Activated CD4-positive, alpha-beta T cell treated with anti-CD3 and anti-CD28 coated beads, Interleukin-2, Interleukin-4, amounts not matched to agents 100 ng/mL and 50 ng/mL, durations not matched to agents 16 hours and 8 hours (primary cell): ENCODE measurements around the gene RAPGEF1.
"Not testable (repeated sequence)": the region's sequence is repeated elsewhere in the genome, so short reads cannot be mapped to it uniquely, and the experiment has no call there.

ENCODE experiments used
- DNase-seq: peaks from one replicate; pipeline ENCODE4 v3.0.0-alpha.2; 2020; ENCODE audit warnings: low spot score

Gene RAPGEF1

GRCh38 chr9:131557855-131558548, 181.9 kb downstream of the RAPGEF1 start:
- no peak for DNase-seq

DNA sequence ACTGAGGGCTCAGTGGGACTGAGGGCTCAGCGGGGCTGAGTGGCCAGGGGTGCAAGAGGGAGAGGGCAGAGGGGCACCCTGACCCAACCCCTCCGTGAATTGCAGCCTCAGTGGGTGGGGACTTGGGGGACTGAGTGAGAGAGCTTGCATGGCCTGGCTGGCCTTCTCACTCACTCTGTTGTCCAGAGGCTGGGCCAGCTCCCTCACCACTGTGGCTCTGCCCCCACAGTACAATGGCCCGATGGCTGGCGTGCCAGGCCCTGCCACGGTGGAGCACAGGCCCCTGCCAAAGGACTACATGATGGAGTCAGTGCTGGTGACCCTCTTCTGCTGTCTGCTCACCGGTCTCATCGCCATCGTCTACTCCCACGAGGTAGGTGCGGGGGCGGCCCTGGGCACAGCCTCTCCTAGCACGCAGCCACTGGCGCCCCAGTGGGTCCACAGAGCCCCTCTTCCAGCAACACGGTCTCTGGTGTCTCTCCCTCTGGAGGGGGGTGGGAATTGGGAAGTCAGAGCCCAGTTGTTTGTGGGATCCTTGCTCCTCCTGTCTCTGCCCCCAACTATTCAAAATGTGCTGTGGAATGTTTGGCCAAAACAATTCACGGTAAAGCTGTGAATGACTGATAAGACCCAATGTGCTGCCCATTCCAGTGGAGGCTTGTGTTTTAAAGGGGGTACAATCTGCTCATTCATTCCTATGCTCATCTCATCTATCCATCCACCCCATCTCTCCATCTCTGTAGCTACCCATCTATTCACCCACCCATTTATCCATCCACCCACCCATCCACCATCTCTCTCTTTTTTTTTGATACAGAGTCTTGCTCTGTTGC, 183.8 kb downstream of the RAPGEF1 start:
- no peak for DNase-seq

GRCh38 chr9:131554843-131555351, 185.0 kb downstream of the RAPGEF1 start:
- DNase-seq, result no peak

DNA sequence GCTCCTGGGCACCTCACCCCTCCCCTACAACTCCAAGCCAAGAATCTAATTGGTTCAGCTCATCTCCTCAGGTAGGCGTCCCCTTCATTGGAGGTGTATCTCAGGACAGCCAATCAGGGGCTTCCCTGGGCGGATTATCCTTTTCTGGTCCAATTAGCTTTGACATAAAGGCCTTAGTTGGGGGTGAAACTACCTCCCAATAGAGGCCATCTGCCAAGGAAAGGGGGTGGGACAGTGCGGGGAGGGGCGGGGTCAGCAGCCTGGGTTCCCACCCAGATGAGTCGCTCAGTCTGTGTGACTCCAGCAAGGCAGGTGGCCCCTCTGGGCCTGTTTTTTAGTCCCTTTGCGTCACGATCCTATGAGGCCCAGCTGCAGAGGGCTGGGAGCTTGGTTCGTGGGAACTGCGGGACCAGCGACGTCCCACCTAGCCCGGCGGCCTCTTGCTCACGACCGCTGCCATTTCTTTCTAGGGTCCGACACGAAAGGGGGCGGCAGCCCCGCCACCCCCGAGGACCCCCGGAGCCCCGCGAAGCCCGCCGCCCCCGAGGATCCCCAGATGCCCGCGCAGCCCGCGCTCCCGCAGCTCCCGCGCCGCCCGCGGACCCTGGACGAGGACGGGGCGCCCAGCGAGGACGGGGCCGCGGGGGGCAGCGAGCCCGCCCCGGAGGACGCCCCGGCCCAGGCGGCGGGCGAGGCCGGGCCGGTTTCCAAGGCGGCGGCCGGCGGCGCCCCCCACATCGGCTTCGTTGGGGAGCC, 185.6 kb downstream of the RAPGEF1 start:
- no peak for DNase-seq

DNA sequence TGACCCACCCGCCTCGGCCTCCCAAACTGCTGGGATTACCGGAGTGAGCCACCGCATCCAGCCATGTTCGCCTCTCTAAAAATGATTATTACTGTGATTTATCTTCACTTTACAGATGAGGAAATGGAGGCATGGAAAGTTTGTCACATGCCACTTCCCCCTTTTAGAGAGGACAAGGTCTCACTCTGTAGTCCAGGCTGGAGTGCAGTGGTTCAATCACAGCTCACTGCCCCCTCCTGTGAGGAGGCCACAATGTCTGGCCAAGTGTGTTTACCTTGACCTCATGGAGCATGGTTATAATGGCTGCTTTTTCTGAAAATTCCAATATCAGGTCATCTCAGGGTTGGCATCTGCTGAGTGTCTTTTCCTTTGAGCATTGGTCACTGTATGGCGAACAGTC, 187.8 kb downstream of the RAPGEF1 start:
- no peak for DNase-seq

- DNase-seq, result not testable (repeated sequence)
Observed at GRCh38 chr9:131550465-131550864, 189.4 kb downstream of the RAPGEF1 start.

DNA sequence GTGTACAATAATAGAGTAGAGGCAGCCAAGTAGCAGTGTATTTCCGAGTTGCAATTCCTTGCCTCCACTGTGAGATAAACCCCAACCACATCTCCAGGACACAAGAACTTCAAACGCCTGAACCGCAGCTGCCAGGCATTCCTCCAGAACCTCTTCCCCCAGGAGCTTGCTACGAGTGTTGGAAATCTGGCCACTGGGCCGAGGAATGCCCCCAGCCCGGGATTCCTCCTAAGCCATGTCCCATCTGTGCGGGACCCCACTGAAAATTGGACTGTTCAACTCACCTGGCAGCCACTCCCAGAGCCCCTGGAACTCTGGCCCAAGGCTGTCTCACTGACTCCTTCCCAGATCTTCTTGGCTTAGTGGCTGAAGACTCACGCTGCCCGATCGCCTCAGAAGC, 190.7 kb downstream of the RAPGEF1 start:
- DNase-seq, result not testable (repeated sequence)

DNA sequence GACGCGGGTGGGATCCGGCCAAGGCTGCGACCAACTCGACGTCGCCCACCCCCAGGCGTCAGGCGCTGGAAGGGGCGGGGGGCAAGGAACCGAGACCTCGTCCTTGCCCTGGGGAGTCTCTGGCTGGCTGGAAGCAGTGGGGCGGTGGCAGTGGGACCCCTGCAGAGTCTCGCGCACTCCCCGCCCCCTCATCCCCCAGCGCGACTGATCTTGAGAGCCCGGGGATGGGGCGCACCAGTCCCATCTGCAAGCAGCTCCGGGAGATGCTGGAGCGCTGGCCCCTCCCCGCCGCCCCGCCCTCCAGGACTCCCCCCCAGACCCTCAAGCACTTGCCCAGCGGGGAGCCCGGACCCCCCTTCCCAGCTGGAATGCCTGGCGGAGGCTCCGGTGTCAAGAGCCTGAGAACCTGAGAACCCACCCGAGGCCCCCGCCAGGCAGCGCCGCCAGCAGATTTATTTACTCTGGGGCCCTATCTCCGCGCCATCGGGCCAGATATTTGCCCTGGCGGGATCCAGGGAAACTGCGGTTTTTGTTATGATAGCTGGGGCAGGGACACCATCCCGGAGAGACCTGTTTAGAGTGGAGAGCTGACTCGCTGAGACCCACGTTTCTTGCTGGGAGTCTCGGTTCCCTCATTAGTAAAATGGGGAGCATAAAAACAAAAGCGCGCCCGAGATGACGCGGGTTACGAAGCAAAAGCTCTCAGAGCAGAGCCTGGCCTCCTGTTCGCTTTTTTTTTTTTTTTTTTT, 193.4 kb downstream of the RAPGEF1 start:
- DNase-seq, result no peak

- DNase-seq, result no peak
Observed at GRCh38 chr9:131545786-131546335, 194.0 kb downstream of the RAPGEF1 start.

- no peak for DNase-seq
Observed at GRCh38 chr9:131545003-131545785, 194.7 kb downstream of the RAPGEF1 start, which contains the start of gene PRRT1B. TSS of gene PRRT1B (plus strand) at chr9:131545523. CDS start at chr9:131545616, 93 bp downstream.

- DNase-seq, result no peak
Observed at GRCh38 chr9:131543141-131543540, 196.7 kb downstream of the RAPGEF1 start.

GRCh38 chr9:131539223-131539923, 200.5 kb downstream of the RAPGEF1 start:
- no peak for DNase-seq

DNA sequence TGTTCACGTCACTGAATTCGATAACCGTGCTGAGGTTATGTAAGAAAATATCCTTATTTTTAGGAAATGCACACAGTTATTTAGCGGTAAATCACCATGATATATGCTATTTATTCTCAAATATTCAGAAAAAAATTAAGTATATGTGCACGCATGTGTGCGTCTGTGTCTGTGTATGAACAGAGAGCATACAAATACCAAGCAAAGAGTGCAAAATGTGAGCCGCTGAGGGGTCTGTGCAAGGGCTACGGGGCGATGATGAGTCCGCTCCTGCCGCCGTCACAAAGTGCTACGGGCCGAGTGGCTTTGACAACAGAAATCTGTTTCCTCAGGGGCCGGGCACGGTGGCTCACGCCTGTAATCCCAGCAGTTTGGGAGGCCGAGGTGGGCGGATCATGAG, 201.9 kb downstream of the RAPGEF1 start:
- DNase-seq, result no peak

GRCh38 chr9:131534721-131535237, 205.1 kb downstream of the RAPGEF1 start:
- no peak for DNase-seq

DNA sequence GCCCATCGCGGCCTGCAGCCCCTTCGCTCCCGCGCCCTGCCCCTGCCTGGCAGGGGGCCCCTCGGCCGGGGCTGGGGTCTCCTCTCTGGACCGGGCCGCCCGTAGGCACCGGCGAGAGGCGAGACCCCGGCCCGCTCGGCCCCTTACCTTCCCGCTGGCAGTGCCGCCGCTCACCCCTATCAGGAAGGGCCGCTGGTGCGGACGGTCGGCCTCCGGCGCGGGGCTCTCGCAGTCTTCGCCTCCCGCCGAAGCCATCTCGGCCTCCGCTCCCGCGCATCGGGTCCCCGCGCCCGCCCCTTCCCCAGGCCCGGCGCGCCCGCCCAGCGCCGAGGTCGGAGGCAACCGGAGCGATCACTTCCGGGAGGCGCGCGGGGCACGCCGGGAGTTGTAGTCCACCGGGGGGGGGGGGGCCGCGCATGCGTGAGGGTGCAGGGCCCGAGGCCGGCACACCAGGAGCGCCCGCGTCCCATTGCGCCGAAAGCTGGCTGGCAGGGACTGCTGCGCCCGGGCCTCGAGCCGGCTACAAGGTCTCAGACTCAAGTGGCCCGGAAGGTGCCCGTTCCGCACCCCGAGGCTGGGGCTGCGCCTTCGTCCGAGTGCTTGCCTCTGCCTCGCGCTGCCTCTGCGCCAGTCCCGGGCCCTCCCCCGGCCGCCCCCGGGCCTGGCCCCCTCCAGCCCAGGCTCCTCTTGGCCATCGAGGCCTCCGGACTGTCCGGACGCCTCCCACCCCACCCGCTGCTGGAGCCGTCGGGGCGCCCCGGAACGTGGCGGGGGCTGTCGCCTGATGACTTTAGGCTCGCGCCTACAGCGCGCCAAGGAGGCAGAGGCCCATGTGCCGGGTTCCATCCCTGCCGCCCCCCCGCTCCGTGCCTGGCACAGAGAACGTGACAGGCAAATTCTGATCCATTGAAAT, 208.7 kb downstream of the RAPGEF1 start, which contains the start of gene UCK1:
UCK1 (minus strand) TSS at position 344 of the 913 bp plus-strand sequence; CDS start at position 255, 89 bp downstream.
- DNase-seq, result peak; percentile 77

- DNase-seq, result peak; percentile 13
Observed at GRCh38 chr9:131530546-131530919, 209.3 kb downstream of the RAPGEF1 start.

- no peak for DNase-seq
Observed at GRCh38 chr9:131529597-131530545, 210.0 kb downstream of the RAPGEF1 start.
